Measurements from ENCODE around the gene CSRP1. TPM values are rescaled to one million over a fixed set of nuclear protein-coding genes. Genes with fewer than 3 reads are reported as not detected.
A peak's percentile ranks its signal among the peaks of the same experiment; 100 is the strongest.

Gene CSRP1
- total RNA-seq, 1 donor from 2014 or later: 152 TPM

GRCh38 chr1:201454608-201455007 is 52.3 kb downstream of the CSRP1 start:
- DNase-seq: no peak

- DNase-seq: no peak
Measured at GRCh38 chr1:201452866-201453265, 54.1 kb downstream of the CSRP1 start.

- DNase-seq: peak; percentile 84
Measured at GRCh38 chr1:201450721-201451291, 56.1 kb downstream of the CSRP1 start.

DNA sequence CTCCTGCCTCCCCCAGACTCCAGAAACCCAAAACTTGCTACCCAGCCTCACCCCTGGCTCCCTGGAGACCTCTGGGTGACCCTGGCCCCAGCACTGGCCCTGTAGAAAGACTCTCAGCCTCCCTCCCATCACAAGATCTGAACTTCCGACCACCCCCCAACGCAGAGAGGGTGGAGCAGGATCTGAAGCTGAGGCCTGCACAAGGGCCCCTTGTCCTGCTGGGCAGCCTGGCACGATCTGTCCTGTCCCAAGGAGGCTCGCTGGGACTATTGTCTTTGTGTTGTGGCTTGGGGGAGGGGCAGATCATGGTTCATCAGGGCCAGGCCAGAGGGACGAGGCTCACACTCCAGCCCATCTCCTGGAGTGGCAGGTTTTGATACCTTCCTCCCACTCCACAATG is 57.9 kb downstream of the CSRP1 start:
- no peak for DNase-seq

- peak; percentile 81 for DNase-seq
Measured at GRCh38 chr1:201447903-201448871, 58.7 kb downstream of the CSRP1 start.

- no peak for DNase-seq
Measured at GRCh38 chr1:201445310-201445709, 61.6 kb downstream of the CSRP1 start.

DNA sequence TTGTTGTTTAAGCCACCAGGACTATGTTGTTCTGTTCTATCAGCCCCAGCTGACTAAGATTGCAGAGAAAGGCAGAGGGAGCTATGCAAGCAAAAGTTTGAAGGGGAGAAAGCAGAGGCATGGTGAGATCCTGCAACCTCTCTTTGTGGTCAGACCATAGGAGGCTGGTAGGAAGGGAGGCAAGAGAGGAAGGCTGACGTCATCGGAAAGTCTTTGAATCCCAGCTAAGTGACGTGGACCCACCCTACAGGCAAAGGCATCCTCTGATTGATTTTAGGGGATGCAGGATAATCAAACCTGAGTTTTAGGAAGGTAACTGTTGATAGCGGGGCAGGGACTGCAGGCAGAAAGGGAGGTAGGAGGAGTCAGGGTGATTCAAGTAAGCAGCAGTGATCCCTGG is 62.1 kb downstream of the CSRP1 start:
- no peak for DNase-seq

GRCh38 chr1:201443747-201444146 is 63.2 kb downstream of the CSRP1 start:
- no peak for DNase-seq

- DNase-seq: no peak
Measured at GRCh38 chr1:201436969-201437368, 70.0 kb downstream of the CSRP1 start.

DNA sequence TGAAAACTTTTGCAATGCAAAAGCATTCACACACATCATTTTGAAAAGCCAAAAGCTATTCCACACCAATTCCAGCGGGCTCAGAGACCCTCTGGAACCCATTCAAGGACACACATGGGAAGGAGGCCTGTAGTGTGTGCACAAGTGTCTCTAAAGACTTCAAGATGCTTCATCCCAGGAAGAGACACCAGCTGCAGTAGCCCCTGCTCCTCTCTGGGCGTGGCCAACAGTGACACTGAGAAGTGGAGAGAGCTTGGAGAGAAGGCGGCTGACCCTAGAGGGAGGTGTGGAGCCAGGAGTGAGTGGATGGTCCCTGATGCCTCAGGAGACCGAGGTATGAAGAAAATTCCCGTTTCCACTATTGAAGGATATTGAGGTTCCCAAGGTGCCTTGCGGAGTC is 70.5 kb downstream of the CSRP1 start:
- DNase-seq: peak; percentile 74

- DNase-seq: no peak
Measured at GRCh38 chr1:201434266-201434665, 72.7 kb downstream of the CSRP1 start.

DNA sequence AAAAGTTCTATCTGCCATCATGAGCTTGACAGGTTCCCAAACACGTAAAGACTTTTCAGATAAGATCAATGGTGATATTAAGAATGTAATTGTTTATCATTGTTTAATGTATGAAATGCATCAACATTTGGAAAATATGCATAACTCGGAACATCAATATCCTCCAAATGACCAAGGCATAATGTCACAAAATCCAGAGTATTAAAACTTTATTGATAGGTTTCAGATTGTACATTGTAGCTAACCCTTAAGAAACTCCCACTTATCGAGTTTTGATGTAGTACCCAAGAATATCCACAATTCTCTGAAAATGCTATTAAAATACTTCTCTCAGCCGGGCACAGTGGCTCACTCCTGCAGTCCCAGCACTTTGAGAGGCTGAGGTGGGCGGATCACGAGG is 73.3 kb downstream of the CSRP1 start:
- no peak for DNase-seq

Other genes with a start within 250 kb of the CSRP1 start
- 137 TPM for gene PKP1, start 223.6 kb downstream of the CSRP1 start, total RNA-seq
- 98.3 TPM for gene TNNT2, start 129.4 kb downstream of the CSRP1 start, total RNA-seq
- gene LAD1, start 107.8 kb downstream of the CSRP1 start, total RNA-seq: 35.6 TPM
- gene TNNI1, start 85.4 kb downstream of the CSRP1 start, total RNA-seq: 654 TPM
- 33.1 TPM for gene PHLDA3, start 37.9 kb downstream of the CSRP1 start, total RNA-seq
- 17.3 TPM for gene NAV1, start 32.0 kb upstream of the CSRP1 start, total RNA-seq

All from tongue (tissue), 2 donors.